ENCODE data around the gene TWSG1. TPM values are rescaled to one million over a fixed set of nuclear protein-coding genes. Genes with fewer than 3 reads are reported as not detected.
A peak's percentile ranks its signal among the peaks of the same experiment; 100 is the strongest.
"Not testable (repeated sequence)": the region's sequence is repeated elsewhere in the genome, so short reads cannot be mapped to it uniquely, and the experiment has no call there.

The TWSG1 gene
- total RNA-seq, 1 donor from 2014 or later = 9.8 TPM

DNA sequence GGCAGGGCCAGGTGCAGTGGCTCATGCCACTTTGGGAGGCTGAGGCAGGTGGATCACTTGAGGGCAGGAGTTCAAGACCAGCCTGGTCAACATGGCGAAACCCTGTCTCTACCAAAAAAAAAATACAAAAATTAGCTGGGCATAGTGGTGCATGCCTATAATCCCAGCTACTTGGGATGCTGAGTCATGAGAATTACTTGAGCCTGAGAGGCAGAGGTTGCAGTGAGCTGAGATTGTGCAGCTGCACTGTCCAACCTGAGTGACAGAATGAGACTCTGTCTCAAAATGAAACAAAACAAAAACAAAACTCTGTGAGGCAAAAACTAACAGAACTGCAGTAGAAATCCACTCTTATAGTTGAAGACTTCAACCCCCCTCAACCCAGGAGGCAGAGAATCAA is 38.7 kb downstream of the TWSG1 start:
- intact Hi-C loops (cut with DNase I); DNase-seq (ENCODE audit: missing footprints); ATAC-seq: not testable (repeated sequence)

DNA sequence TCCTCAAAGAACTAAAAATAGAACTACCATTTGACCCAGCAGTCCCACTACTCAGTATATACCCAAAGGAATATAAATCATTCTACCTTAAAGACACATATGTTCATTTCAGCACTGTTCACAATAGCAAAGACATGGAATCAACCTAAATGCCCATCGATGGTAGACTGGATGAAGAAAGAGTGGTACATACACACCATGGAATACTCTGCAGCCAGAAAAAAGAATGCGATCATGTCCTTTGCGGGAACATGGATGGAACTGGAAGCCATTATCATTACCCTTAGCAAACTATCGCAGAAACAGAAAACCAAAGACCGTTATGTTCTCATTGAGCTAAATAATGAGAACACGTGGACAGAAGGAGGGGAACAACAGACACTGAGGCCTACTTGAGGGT is 44.5 kb downstream of the TWSG1 start:
- ATAC-seq = no peak
- intact Hi-C loops (cut with DNase I) = no loop called here
- no peak for DNase-seq (ENCODE audit: missing footprints)

- DNase-seq (ENCODE audit: missing footprints) (no peak), ATAC-seq (no peak)
- intact Hi-C loops (cut with DNase I) = no loop called here
Measured at GRCh38 chr18:9380101-9380500, 45.5 kb downstream of the TWSG1 start.

GRCh38 chr18:9380621-9381395 is 46.2 kb downstream of the TWSG1 start:
- intact Hi-C loops (cut with DNase I) = no loop called here
- no peak for ATAC-seq
- no peak for DNase-seq (ENCODE audit: missing footprints)

DNA sequence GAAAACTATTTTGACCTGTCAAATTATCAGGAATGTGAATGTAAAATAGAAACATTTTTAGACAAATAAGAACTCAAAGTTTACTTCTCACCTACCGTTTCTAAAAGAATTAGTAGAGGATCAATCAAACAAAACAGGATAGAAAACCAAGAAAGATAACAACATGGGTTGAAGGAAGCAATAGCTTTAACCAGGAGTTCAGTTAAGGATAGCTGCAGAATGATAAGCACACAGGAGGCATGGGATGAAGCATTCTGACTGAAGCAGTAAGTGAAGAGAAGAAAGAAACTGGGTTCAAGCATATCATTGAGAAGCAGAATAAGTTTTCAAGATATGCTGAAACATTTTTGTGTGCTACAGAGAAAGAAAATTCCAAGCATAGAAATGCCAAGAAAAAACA is 52.3 kb downstream of the TWSG1 start:
- intact Hi-C loops (cut with DNase I) = no loop called here
- DNase-seq (ENCODE audit: missing footprints) (no peak), ATAC-seq (no peak)

DNA sequence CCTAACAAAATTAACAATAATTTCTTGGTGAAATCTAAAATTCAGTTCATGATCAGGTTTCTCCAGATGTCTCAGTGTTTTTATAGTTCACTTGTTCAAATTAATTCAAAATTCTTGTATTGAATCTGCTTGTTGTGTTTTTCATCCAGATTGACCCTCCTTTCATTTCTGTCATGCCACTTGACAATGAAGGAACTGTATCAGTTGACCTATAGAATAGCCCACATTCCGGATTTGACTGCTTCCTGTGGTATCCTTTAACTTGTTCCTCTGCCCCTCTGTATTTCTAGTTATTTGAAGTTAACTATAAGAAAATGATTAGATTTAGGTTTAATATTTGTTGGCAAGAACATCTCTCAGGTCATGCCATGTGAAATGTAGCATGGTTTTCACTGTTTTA is 53.3 kb downstream of the TWSG1 start:
- no peak for ATAC-seq
- DNase-seq (ENCODE audit: missing footprints) = no peak
- intact Hi-C loops (cut with DNase I) = no loop called here

DNA sequence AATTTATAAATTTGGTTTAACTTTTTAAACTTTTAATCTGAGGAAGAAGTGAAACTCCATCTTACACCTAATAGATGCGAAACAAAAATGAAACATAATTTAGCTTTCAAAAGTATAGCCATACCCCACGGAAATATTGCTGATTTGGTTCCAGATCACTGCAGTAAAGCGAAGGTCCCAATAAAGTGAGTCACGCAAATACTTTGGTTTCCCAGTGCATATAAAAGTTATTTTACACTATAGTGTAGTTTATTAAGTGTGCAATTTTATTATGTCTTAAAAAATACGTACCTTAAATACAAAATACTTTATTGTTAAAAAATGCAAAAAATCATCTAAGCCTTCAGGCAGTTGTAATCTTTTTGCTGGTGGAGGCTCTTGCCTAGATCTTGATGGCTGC is 55.1 kb downstream of the TWSG1 start:
- DNase-seq (ENCODE audit: missing footprints) (no peak), ATAC-seq (no peak)
- intact Hi-C loops (cut with DNase I) = no loop called here

DNA sequence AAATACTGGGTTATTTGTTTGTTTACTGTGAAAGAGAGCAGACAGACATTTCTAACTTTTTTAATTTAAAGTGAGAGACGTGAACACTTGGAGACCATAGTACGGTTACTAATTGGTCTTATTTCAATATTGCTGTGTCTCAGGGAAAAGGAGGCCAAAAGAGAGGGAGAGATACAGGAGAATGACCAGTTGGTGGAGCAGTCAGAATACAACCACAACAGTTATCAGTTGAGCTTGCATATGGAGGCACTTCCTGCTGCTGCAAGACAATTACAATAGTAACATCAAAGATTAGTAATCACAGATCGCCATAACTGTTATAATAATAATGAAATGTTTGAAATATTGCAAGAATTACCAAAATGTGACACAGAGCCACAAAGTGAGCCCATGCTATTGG is 58.2 kb downstream of the TWSG1 start:
- DNase-seq (ENCODE audit: missing footprints) = no peak
- no peak for ATAC-seq
- intact Hi-C loops (cut with DNase I) = no loop called here

DNA sequence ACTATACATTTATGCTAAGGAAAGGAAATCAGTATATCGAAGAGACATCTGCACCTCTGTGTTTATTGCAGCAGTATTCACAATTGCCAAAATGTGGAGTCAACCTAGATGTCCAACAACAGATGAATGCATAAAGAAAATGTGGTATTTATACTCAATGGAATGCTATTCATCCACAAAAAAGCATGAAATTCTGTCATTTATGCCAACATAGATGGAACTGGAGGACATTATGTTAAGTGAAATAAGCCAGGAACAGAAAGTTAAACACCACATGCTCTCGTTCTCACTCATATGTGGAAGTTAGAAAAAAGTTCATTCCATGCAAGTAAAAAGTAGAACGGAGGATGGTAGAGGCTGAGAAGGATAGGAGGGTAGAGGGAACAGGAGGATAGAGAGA is 59.5 kb downstream of the TWSG1 start:
- no peak for ATAC-seq
- intact Hi-C loops (cut with DNase I) = no loop called here
- DNase-seq (ENCODE audit: missing footprints) = no peak

GRCh38 chr18:9400197-9400596 is 65.6 kb downstream of the TWSG1 start:
- ATAC-seq = no peak
- intact Hi-C loops (cut with DNase I) = no loop called here
- no peak for DNase-seq (ENCODE audit: missing footprints)

DNA sequence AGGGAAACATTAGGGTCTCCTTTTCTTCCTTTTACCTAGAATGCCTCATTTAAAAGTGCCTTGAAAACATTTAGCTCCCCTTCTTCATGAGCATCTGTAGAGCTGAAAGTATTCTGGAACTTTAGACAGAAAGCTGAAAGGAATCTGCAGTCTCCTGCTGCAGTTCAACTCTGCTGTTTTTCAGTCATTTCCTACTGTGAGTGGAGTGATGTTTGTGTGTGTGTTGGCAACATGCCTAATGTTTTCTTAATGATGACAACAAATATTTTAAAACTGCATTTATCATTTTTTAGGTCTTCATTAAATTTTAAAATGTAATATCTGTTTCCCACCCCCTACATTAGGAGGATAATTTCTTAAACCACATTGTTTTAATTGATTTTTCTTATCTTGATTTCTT is 66.6 kb downstream of the TWSG1 start:
- no peak for ATAC-seq
- intact Hi-C loops (cut with DNase I) = no loop called here
- DNase-seq (ENCODE audit: missing footprints) = no peak

DNA sequence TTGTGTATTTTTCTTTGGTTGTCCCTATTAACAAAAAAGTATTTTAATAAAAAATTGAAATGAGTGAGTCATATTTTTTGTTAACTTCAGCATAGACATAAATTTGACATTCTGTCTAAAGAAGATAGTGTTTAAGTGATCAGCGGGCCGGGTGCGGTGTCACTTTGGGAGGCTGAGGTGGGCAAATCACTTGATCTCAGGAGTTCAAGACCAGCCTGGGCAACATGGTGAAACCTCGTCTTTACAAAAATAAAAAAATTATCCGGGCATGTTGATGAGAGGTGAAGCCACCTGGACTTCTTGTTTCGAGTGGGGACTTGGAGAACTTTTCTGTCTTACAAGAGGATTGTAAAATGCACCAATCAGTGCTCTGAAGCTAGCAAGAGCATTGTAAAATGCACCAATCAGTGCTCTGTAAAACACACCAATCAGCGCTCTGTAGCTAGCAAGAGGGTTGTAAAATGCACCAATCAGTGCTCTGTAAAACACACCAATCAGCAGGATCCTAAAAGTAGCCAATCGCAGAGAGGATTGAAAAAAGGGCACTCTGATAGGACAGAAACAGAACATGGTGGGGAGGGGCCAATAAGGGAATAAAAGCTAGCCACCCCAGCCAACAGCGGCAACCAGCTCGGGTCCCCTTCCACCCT is 67.9 kb downstream of the TWSG1 start:
- DNase-seq (ENCODE audit: missing footprints); ATAC-seq; intact Hi-C loops (cut with DNase I): not testable (repeated sequence)

- intact Hi-C loops (cut with DNase I) = no loop called here
- ATAC-seq (peak; percentile 39), DNase-seq (ENCODE audit: missing footprints) (no peak)
Measured at GRCh38 chr18:9403795-9404564, 69.4 kb downstream of the TWSG1 start.

DNA sequence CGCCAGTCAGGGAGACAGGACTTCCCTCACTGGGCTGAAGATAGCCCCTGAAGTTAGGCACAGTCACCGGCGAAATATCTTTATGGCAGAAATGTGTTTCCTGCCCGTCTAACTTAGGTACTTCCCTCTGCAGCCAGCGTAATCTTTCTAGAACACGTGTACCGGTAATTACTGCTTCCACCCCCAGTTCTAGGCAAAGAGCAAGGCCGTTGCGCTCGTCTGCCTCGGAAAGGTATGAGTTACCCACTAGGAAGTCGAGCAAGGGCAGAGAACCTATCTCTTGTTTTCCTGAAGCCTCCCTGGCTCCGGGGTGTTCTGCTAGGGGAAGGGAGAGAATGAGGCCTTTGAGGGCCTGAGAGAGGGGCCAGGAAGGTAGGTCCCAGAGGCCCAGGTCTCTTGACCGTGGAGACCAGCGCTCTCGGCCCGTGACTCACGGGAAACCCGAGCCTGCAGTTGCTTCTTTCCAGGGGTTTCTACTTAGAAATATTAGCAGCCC is 70.0 kb downstream of the TWSG1 start:
- DNase-seq (ENCODE audit: missing footprints) (peak; percentile 61), ATAC-seq (no peak)
- intact Hi-C loops (cut with DNase I) = no loop called here

- ATAC-seq (no peak), DNase-seq (ENCODE audit: missing footprints) (no peak)
- intact Hi-C loops (cut with DNase I) = no loop called here
Measured at GRCh38 chr18:9405130-9405529, 70.6 kb downstream of the TWSG1 start.

DNA sequence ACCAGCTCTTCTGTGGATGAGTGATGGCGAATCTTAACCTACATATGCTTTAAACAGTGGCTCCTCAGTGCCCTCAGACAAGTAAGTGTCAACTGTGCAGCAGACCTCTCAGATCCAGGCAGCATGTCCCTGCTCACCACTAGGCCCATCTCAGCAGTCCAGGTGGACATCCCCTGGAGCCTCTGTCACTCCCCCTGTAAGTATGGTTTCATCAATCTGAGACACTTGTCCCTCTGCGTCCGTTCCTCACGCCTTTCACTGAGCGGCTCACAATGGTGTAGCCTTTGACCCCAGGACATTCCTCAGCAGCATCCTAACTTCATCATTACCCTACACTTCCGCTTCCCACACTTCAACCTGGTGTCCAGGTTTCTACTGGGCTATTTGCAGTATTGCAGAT is 71.4 kb downstream of the TWSG1 start:
- DNase-seq (ENCODE audit: missing footprints) (no peak), ATAC-seq (no peak)
- intact Hi-C loops (cut with DNase I) = no loop called here

GRCh38 chr18:9410515-9410914 is 75.9 kb downstream of the TWSG1 start:
- DNase-seq (ENCODE audit: missing footprints) = no peak
- intact Hi-C loops (cut with DNase I) = no loop called here
- ATAC-seq = no peak

DNA sequence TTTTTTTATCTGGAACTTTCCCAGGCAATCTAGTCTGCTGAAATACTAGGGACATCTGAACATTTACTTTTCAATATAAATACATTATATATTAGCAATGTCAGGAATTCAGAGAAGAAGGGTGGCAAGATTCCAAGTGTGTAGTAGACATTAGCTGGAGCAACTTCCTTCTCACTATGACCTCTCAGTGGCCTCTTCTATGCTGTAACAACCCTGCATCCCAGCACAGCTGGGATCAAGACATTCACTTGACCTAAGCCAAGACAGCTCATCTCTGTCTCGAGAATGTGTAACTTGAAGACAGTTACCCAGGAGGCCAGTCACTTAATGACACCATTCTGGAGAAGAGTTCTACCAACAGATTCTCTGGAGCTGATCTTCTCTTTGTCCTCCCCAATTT is 79.0 kb downstream of the TWSG1 start:
- DNase-seq (ENCODE audit: missing footprints) (no peak), ATAC-seq (no peak)
- intact Hi-C loops (cut with DNase I) = no loop called here

DNA sequence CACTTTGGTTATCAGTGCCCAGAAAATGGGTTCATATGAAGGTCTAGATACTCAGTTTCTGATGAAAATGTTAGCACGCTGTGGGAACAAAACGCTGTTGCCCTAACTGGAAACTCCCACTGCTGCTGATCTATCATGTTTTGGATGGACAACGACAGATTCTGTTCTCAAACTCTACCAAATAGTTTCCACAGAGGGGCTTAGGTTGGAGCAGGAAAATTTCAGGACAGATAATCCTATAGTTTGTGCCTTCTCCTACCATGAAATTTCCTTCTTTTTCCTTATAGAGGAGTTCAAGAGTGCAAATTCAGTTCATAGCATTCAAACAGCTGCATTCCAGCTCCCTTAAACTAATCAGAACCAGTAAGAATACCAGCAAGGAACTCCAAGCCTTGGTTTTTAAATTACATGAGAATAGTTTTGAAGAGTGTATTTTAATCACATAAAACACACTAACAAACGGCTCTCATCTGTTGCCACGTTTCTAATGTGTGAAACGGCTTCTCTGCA is 82.0 kb downstream of the TWSG1 start:
- intact Hi-C loops (cut with DNase I) = no loop called here
- ATAC-seq (no peak), DNase-seq (ENCODE audit: missing footprints) (no peak)
